Upper lobe of right lung (tissue), 1 donor: ENCODE results near the gene ME3. TPM values are rescaled to one million over a fixed set of nuclear protein-coding genes. Genes with fewer than 3 reads are reported as not detected.
A peak's percentile ranks its signal among the peaks of the same experiment; 100 is the strongest.

Experiments used
- ATAC-seq: fragments of 200-7000 bp; cut with Tn5 transposase; one replicate; pipeline ENCODE4 v1.9.1; 2020; ENCODE audit warnings: mild to moderate bottlenecking, moderate library complexity
- DNase-seq: peaks from one replicate; pipeline ENCODE4 v3.0.0-alpha.2; 2020
- H3K27ac ChIP-seq: fragments of 200-600 bp; one replicate; pipeline ENCODE4 v1.8.0; 2022
- H3K27me3 ChIP-seq: fragments of 200-600 bp; one replicate; pipeline ENCODE4 v1.8.0; 2022; ENCODE audit warnings: mild to moderate bottlenecking
- H3K36me3 ChIP-seq: fragments of 200-600 bp; one replicate; pipeline ENCODE4 v1.8.0; 2022
- H3K4me1 ChIP-seq: fragments of 200-600 bp; one replicate; pipeline ENCODE4 v1.8.0; 2022
- H3K4me3 ChIP-seq: fragments of 200-600 bp; one replicate; pipeline ENCODE4 v1.8.0; 2022; ENCODE audit warnings: mild to moderate bottlenecking
- H3K9me3 ChIP-seq: fragments of 200-600 bp; one replicate; pipeline ENCODE4 v1.8.0; 2022
- intact Hi-C: fragments of 100-400 bp; cut with DNase I; formaldehyde crosslinking; loops from one replicate; pipeline ENCODE4 v1.11.0; 2022
- total RNA-seq: library from RNA; stranded (reverse); fragmentation: NEBNext Ultra II Directional; extraction: Animal tissue kit (Norgen Biotek cat#: 25700); gene quantifications from one replicate; pipeline ENCODE4 v1.2.1, GENCODE V29; 2021
- TF ChIP-seq, protein P1 (sequence below): fragments of 200-600 bp; IDR thresholded peaks from one replicate; pipeline ENCODE4 v1.8.0; 2022; ENCODE audit warnings: antibody characterized with exemption
- donor health status: DM: no; HTN: yes; CAD: no; lungs with severe emphysema.

The ME3 gene
- total RNA-seq, 1 donor from 2014 or later, result 24.7 TPM

DNA sequence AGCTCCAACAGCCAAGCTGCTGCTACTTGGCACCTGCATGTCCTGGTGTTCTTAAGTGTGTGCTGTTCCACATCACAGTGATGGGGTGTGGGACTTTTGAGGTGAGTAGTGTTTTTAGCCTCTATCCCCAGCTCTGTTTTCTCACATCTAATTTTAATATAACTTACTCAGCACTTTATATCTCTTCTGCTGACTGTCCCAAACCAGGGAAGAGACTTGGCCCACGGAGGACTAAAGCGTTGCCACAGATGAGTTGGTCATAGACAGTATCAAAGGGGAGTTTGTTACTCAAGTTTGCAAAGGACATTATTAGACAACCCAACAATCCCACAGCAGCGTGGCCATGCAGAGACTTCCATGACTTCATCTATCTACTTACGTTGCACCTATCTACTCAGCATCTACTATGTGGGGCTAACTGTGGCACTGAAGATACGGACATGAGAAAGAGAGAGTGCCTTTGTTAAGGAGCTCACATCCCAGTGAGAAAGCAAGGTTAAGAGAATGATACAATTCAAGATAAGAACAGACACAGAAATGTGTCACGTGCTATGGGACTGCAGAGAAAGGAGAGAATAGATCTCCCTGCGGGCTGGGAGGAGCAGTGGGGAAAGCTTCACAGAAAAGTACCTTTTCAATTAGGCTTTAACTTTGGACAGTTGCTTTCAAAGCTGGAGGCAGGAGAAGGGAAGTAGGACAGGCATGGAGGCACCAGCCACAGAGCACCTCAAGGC lies 82.4 kb downstream of the ME3 start:
- H3K4me3 ChIP-seq, result no peak overlapping the region
- no peaks in the 10 kb centered on the region for H3K9me3 ChIP-seq
- no peaks in the 10 kb centered on the region for H3K27me3 ChIP-seq
- H3K4me1 ChIP-seq, result peaks cover 20% of the 10 kb centered on the region
- intact Hi-C loops, result no loop called here
- TF ChIP-seq, protein P1, sequence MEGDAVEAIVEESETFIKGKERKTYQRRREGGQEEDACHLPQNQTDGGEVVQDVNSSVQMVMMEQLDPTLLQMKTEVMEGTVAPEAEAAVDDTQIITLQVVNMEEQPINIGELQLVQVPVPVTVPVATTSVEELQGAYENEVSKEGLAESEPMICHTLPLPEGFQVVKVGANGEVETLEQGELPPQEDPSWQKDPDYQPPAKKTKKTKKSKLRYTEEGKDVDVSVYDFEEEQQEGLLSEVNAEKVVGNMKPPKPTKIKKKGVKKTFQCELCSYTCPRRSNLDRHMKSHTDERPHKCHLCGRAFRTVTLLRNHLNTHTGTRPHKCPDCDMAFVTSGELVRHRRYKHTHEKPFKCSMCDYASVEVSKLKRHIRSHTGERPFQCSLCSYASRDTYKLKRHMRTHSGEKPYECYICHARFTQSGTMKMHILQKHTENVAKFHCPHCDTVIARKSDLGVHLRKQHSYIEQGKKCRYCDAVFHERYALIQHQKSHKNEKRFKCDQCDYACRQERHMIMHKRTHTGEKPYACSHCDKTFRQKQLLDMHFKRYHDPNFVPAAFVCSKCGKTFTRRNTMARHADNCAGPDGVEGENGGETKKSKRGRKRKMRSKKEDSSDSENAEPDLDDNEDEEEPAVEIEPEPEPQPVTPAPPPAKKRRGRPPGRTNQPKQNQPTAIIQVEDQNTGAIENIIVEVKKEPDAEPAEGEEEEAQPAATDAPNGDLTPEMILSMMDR, result no peak
- ATAC-seq (no peak), DNase-seq (no peak)
- no peaks in the 10 kb centered on the region for H3K36me3 ChIP-seq
- H3K27ac ChIP-seq, result no peak overlapping the region

DNA sequence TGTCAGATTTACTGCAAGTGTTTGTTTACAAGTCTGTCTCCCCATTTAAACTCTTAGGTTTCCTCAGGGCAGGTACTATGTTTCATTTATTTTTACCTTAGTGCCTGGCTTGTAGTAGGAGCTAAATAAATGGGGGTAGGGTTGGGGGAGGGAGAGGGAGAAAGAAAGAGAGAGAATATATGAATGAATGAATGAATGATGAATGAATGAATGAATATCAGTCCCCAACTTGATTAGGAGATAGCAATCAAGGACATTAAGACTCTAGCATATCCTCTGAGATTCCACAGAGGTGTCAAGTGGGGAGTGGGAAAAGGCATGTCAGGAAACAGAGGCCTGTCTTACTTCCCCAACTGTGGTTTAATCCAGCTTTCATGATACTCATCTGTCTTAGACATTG lies 83.2 kb downstream of the ME3 start:
- Histone ChIP-seq H3K9me3 (no peaks in the 10 kb centered on the region), H3K36me3 (no peaks in the 10 kb centered on the region), H3K27ac (no peak overlapping the region), H3K4me1 (peaks cover 20% of the 10 kb centered on the region), H3K27me3 (no peaks in the 10 kb centered on the region), H3K4me3 (no peak overlapping the region)
- intact Hi-C loops, result no loop called here
- DNase-seq (no peak), ATAC-seq (no peak)
- TF ChIP-seq, protein P1, result no peak

DNA sequence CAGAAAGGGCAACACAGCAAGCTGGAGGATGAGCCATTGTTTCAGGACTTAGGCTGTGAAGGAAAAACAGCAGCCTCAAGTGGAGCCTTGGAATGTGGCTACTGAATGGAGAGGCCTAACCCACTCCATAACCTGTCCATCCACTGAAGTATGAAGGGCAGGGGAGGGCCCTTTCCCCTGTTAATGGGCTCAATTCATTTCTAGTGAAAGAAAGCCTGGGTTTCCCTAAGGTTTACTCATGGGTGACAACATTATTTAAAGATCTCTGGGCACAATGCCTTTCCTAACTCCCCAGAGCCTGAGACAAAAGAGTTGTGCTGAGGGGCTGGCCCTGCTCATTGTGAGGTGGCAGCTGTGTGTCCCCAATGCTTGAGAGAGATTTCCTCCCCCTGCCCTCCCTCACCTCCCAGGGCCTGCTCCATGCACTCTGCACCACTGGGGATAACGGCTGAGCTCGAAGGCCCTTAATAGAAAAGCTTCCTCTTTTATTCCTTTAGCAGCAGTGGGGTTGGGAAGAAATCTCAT lies 83.8 kb downstream of the ME3 start:
- TF ChIP-seq, protein P1, result no peak
- H3K4me1 ChIP-seq, result peaks cover 20% of the 10 kb centered on the region
- no peak overlapping the region for H3K4me3 ChIP-seq
- no peak overlapping the region for H3K27ac ChIP-seq
- no peaks in the 10 kb centered on the region for H3K36me3 ChIP-seq
- intact Hi-C loops, result no loop called here
- ATAC-seq (peak; percentile 83), DNase-seq (no peak)
- no peaks in the 10 kb centered on the region for H3K27me3 ChIP-seq
- no peaks in the 10 kb centered on the region for H3K9me3 ChIP-seq

DNA sequence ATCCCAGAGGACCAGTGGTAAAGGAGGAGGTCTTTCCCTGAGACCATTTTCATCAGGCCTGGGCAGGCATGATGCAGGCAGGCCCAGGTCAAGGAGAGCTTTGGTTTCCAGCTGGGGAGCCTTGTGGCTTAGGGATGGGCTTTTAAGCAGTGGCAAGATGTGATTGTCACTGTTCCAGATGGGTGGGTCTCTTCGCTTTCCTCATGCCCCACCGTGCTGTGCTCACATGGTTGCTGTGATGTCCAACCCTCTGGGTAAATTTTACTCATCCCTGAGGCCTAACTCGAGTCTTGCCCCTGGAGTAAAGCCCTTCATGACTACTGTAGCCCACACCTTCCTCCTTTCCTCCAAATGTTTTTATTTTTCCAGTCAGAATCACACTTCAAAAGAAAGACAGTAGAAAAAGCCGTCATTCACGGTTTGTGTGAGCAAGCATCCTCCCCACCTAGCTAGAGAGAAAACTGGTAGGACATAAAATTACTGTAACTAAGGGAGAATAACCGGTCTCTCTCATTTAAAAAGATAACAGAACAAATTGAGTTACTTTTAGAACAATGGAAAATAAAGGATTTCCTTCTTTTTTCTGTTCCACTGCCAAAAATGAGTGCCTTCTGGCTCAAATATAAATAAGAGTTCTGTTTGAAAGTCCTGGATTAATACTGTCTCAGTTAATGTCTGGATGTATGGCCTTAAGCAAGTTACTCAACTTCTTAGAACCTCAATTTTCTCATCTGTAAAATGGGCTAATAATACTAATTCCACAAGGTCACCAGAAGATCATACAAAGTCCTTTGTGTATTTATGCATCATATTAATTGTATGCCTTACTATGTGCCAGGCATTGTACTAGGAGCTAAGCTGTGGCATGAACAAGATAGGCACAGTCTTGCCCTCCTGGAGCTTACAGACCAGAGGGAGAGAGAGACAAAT lies 84.9 kb downstream of the ME3 start:
- ATAC-seq, result no peak
- no peaks in the 10 kb centered on the region for H3K9me3 ChIP-seq
- intact Hi-C loops, result no loop called here
- H3K36me3 ChIP-seq, result no peaks in the 10 kb centered on the region
- no peaks in the 10 kb centered on the region for H3K27me3 ChIP-seq
- no peak overlapping the region for H3K4me3 ChIP-seq
- H3K4me1 ChIP-seq, result peaks cover 13% of the 10 kb centered on the region
- TF ChIP-seq, protein P1, result no peak
- no peak for DNase-seq
- peak overlapping the region; percentile 38 for H3K27ac ChIP-seq

DNA sequence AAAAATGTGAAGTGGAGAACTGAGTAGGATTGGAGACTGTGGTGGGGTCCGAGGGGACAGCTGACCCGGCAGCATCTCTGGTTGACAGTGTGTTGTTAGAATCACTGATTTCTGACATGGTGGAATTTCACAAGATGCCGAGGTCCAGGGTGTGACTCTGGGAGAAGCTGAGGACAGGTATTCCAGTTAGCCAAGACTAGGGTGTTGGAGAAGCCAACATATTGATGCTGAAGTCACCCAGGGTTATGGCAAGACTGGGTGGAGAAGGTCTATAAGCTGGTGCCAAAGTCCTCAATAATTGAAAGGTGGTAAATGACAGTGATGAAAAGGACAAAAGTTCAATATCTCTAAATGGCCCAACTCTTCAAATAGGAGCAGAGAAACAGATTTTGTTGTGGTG lies 86.1 kb downstream of the ME3 start:
- H3K4me1 ChIP-seq, result peaks cover 9% of the 10 kb centered on the region
- H3K27ac ChIP-seq, result no peak overlapping the region
- H3K4me3 ChIP-seq, result no peak overlapping the region
- ATAC-seq (no peak), DNase-seq (no peak)
- intact Hi-C loops, result no loop called here
- H3K36me3 ChIP-seq, result no peaks in the 10 kb centered on the region
- H3K9me3 ChIP-seq, result no peaks in the 10 kb centered on the region
- TF ChIP-seq, protein P1, result no peak
- H3K27me3 ChIP-seq, result no peaks in the 10 kb centered on the region
